Natural killer cell (primary cell): ENCODE measurements around the gene UGT1A10. TPM values are rescaled to one million over a fixed set of nuclear protein-coding genes. Genes with fewer than 3 reads are reported as not detected.

Experiments
- ATAC-seq, 3 donors: fragments of 150-1000 bp in 2 of 3; fragments of 200-7000 bp in 1 of 3; cut with Tn5 transposase; 1 replicate in 1 of 3; 2 replicates in 2 of 3; pipeline ENCODE4 v1.10.0; 2021; ENCODE audit warnings: mild to moderate bottlenecking in 2 of 3, moderate library complexity in 2 of 3
- DNase-seq, 2 donors: peaks; one replicate each; pipeline versions ENCODE4 v3.0.0 to v3.0.0-alpha.2; 2013 to 2021; ENCODE audit warnings: mixed read lengths in 1 of 2
- H3K27ac ChIP-seq: one replicate; pipeline ENCODE4 v1.5.1; 2013; ENCODE audit warnings: mild to moderate bottlenecking, low read length
- H3K27me3 ChIP-seq: one replicate; pipeline ENCODE4 v1.6.1; 2013; ENCODE audit warnings: low read length; ENCODE audit not compliant: control insufficient read depth, insufficient read depth
- H3K36me3 ChIP-seq: one replicate; pipeline ENCODE4 v1.6.1; 2013; ENCODE audit warnings: low read length; ENCODE audit not compliant: control insufficient read depth, insufficient read depth
- H3K4me1 ChIP-seq: one replicate; pipeline ENCODE4 v1.6.1; 2013; ENCODE audit warnings: low read length; ENCODE audit not compliant: control insufficient read depth, insufficient read depth
- H3K4me3 ChIP-seq: one replicate; pipeline ENCODE4 v1.5.1; 2013; ENCODE audit warnings: low read length
- H3K9me3 ChIP-seq: one replicate; pipeline ENCODE4 v1.6.1; 2013; ENCODE audit warnings: low read length; ENCODE audit not compliant: control insufficient read depth, insufficient read depth
- H3K27ac Mint-ChIP-seq, 2 donors: one replicate each; pipeline ENCODE4 v1.8.0; 2022; ENCODE audit warnings: mild to moderate bottlenecking in 2 of 2, mixed read lengths in 2 of 2, moderate library complexity in 1 of 2
- H3K27me3 Mint-ChIP-seq, 2 donors: one replicate each; pipeline ENCODE4 v1.8.0; 2022; ENCODE audit warnings: low read depth in 2 of 2, mixed read lengths in 2 of 2
- H3K36me3 Mint-ChIP-seq: one replicate; pipeline ENCODE4 v1.8.0; 2022; ENCODE audit warnings: mixed read lengths
- H3K4me1 Mint-ChIP-seq, 2 donors: one replicate each; pipeline ENCODE4 v1.8.0; 2022; ENCODE audit warnings: mixed read lengths in 2 of 2
- H3K4me3 Mint-ChIP-seq: one replicate; pipeline ENCODE4 v1.8.0; 2022; ENCODE audit warnings: mild to moderate bottlenecking, moderate library complexity, mixed read lengths
- H3K9me3 Mint-ChIP-seq, 2 donors: one replicate each; pipeline ENCODE4 v1.8.0; 2022; ENCODE audit warnings: mixed read lengths in 2 of 2
- CTCF ChIP-seq: fragments of 200-600 bp; IDR thresholded peaks from one replicate; pipeline ENCODE4 v1.8.0; 2022; ENCODE audit warnings: antibody characterized with exemption
- WGBS: methylation state at CpG from one replicate; pipeline ENCODE4 v1.1.7; 2013; ENCODE audit warnings: missing lambda C conversion rate; ENCODE audit not compliant: insufficient coverage; 5-methylcytosine and 5-hydroxymethylcytosine counted together
- intact Hi-C: fragments of 100-400 bp; cut with micrococcal nuclease; formaldehyde crosslinking; loops from one replicate; pipeline ENCODE4 v1.14.2; 2022
- total RNA-seq, 4 donors: library from RNA; stranded (reverse); fragments of 120-200 nt in 1 of 4; gene quantifications; one replicate each; pipeline versions ENCODE4 v1.2.3 to v1.2.4, GENCODE V29; 2013 to 2022

Gene UGT1A10
- total RNA-seq, 3 donors from 2014 or later (not counting 1 experiment from before 2014, with no cell fraction given) = not detected

- no peaks in the 10 kb centered on the region for H3K9me3 ChIP-seq
- Mint-ChIP-seq H3K4me3 (no peak overlapping the region), H3K4me1 (no peaks in the 10 kb centered on the region), H3K9me3 (no peaks in the 10 kb centered on the region), H3K27ac (no peak overlapping the region), H3K27me3 (peaks cover 5 to 22% of the 10 kb centered on the region in 2 donors), H3K36me3 (no peaks in the 10 kb centered on the region)
- H3K27me3 ChIP-seq = no peaks in the 10 kb centered on the region
- no peak for TF ChIP-seq CTCF
- 91% methylated on average over 4 of the region's 4 CpGs for WGBS
- H3K36me3 ChIP-seq = no peaks in the 10 kb centered on the region
- H3K4me3 ChIP-seq = no peak overlapping the region
- no peaks in the 10 kb centered on the region for H3K4me1 ChIP-seq
- DNase-seq = no peak
- no peak for ATAC-seq
- H3K27ac ChIP-seq = no peak overlapping the region
- intact Hi-C loops = no loop called here
Measured at GRCh38 chr2:233680361-233681045, 44.3 kb downstream of the UGT1A10 start.

GRCh38 chr2:233681521-233682099, 45.4 kb downstream of the UGT1A10 start, which contains the start of gene UGT1A7:
TSS of gene UGT1A7 (plus strand) at chr2:233681901. CDS start at chr2:233681938, 37 bp downstream.
- WGBS = 95% methylated on average over 4 of the region's 5 CpGs
- H3K36me3 Mint-ChIP-seq = no peaks in the 10 kb centered on the region
- intact Hi-C loops = no loop called here

GRCh38 chr2:233684640-233685039, 48.4 kb downstream of the UGT1A10 start:
- no peak for TF ChIP-seq CTCF
- Histone ChIP-seq H3K27me3 (no peaks in the 10 kb centered on the region), H3K27ac (no peak overlapping the region), H3K9me3 (no peaks in the 10 kb centered on the region), H3K4me3 (no peak overlapping the region), H3K4me1 (no peaks in the 10 kb centered on the region), H3K36me3 (no peaks in the 10 kb centered on the region)
- no peaks in the 10 kb centered on the region for H3K4me1 Mint-ChIP-seq
- peaks cover 11 to 38% of the 10 kb centered on the region in 2 donors for H3K27me3 Mint-ChIP-seq
- DNase-seq (no peak), ATAC-seq (no peak)
- no peak overlapping the region for H3K4me3 Mint-ChIP-seq
- WGBS = 92% methylated on average over 1 of the region's 1 CpG
- no peaks in the 10 kb centered on the region for H3K36me3 Mint-ChIP-seq
- H3K27ac Mint-ChIP-seq = no peak overlapping the region
- intact Hi-C loops = no loop called here
- no peaks in the 10 kb centered on the region for H3K9me3 Mint-ChIP-seq

More at GRCh38 chr2:233681521-233682099, 45.4 kb downstream of the UGT1A10 start, which contains the start of gene UGT1A7:
- Mint-ChIP-seq H3K27me3 (peaks cover 4 to 24% of the 10 kb centered on the region in 2 donors), H3K9me3 (no peaks in the 10 kb centered on the region), H3K4me1 (no peaks in the 10 kb centered on the region), H3K4me3 (no peak within 1 kb of the TSS), H3K27ac (no peak within 1 kb of the TSS)
- Histone ChIP-seq H3K4me3 (no peak within 1 kb of the TSS), H3K9me3 (no peaks in the 10 kb centered on the region), H3K4me1 (no peaks in the 10 kb centered on the region), H3K27me3 (no peaks in the 10 kb centered on the region), H3K27ac (no peak within 1 kb of the TSS), H3K36me3 (no peaks in the 10 kb centered on the region)
- TF ChIP-seq CTCF = no peak
- ATAC-seq (peak in 1 of 3 donors; percentile 10), DNase-seq (no peak)
